GM21447 (cell line): ENCODE measurements around the gene SAPCD1.

Experiments
- ATAC-seq: cut with Tn5 transposase; IDR thresholded peaks from one replicate; pipeline ENCODE4 v1.9.1; 2021; ENCODE audit not compliant: unreplicated experiment

Gene SAPCD1

DNA sequence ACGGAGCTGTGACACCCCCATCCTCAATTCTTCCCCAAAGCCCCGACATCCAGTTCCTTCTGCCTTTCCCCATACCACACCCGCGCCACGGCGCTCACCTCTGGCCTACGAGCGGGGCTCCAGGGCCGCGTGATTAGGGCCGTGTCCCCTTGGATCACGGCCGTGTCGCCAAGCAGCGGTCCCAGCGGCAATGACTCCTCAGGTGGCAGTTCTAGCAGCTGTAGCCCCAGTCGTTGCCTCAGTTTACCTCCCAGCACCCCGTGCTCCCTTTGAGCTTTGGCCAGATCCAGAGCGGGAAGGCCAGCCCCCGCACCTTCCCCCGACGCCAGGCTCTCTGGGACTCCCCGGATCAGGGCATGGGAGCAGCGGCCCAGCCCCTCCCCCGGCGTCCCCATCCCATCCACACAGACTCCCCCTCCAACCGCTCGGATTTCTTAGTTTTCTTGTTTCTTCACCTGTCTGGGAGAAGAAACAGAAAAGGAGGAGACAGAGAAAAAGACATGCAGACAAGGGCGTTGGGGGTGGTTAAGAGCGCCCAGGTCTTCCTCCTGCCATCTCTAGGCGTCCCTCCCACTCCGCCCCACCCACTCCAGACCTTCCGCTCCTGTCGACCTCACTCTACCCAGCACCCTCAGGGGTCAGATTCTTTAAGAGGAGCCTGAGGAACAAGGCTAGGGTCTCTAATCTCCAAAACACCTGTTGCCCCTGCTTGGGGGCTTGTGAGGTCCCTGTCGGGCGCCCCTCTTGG is 33.5 kb upstream of the SAPCD1 start, which contains the start of gene DDAH2:
Gene DDAH2, minus strand, starts transcription at position 533 of the 748 bp plus-strand sequence. Its CDS starts 138 bp downstream, at position 395.
- no peak for ATAC-seq

DNA sequence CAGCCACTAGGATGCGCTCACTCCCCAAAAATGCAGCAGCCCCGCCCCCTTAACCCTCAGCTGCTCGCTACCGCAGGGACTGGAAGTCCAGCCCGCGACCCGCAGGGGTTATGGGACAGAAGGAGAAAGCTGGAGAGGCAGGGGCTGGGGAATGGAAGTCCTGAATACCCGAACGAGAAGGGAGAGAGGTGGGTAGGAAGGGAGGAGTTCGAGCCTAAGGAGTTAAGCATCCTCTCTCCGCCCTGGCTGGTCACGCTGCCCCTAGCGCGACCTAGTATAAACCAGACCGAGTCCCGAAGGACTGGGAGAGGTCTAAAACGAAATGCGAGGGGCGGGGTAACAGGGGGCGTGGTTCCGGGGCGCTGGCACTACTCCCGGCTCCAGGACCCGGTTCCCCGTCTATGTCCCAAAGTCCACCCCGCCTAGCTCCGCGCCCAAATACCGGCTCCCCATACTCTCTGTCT is 32.9 kb upstream of the SAPCD1 start:
- peak; percentile 47 for ATAC-seq

DNA sequence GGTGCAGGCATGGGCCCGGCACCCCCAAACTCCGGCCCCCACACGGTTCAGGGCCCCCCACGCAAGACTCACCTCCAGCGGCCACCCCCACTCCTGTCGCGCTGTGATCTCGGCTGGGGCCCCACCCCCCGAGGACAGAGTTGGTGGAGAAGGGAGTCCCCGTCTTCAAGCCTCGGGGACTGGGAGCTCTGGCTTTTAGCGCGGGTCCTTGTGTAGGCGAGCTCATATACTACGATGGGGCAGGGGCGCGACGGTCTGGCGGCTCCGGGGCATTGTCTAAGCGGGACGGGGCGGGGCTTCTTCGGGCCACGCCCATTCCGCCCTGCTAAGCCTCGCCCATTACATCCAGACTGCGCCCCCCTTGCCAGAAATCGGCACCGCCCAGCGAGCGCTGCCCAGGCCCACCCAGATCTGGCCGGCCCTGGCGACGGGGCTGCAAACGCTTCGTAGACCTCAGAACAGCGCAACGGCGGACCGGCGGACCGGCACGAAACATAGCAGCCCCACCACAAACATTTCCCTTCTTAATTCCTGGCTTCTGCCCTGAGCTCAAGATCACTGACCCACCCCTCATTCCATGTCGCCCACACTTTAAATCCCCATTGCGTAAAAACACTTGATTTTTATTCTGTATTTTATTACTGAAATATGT is 32.4 kb upstream of the SAPCD1 start:
- ATAC-seq, result peak; percentile 36

DNA sequence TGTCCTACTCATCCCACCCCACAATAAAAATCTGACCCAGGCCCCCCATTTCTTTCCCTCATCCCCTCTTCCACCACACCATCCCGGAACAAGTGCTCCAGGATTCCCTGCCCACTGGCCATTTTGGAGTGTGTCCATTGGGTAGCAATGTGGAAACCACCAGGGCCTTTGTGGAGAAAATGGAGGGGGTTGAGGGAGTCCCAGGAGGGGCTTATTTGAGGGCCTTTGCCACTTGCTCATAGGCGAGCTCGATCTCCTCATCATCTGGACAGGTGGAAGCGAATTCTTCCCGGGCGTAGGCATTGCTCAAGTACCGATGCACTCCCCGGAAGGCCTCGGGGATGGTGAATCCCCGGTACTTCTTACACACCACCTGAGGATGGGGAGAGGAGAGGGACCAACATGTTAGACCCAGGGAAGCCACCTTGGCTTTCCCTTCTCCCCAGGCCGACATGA is 31.8 kb upstream of the SAPCD1 start:
- ATAC-seq, result no peak

DNA sequence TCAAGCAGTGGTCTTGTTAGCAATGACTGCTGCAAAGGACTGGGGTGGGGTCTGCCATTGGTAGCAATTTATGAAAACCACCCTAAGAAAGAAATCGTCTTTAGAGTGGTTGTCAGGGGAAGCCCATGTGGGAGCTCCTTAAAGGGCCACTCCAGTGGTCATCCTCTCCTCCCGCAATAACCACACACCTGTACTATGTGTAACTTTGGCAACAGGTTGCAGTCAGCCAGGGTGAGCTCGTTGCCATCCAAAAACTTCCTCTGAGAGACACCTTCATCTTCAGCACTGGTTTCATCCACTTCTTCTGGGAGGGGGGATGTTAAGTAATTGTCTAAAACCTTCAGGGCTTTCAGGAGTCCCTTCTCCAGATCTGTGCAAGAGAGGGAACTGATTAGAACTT is 30.4 kb upstream of the SAPCD1 start:
- ATAC-seq, result no peak

DNA sequence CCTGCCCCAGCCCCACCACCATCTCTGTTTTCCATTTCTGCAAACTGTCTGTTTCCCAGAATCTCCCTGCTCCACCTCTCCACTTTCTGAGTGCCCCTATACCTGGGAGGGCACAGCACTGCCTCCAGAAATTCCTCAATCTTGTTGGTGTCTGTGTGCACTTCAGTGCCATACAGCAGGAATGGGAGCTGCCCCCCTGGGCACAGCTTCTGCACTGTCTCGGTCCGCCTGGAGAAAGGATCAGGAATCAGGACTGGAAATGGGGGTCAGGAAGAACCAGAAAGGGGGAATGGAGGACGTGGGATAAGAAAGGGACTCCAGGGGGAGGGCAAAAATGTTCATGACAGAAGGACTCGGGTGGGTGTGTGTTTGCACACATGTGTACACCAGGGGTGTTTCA is 28.7 kb upstream of the SAPCD1 start:
- ATAC-seq, result no peak

DNA sequence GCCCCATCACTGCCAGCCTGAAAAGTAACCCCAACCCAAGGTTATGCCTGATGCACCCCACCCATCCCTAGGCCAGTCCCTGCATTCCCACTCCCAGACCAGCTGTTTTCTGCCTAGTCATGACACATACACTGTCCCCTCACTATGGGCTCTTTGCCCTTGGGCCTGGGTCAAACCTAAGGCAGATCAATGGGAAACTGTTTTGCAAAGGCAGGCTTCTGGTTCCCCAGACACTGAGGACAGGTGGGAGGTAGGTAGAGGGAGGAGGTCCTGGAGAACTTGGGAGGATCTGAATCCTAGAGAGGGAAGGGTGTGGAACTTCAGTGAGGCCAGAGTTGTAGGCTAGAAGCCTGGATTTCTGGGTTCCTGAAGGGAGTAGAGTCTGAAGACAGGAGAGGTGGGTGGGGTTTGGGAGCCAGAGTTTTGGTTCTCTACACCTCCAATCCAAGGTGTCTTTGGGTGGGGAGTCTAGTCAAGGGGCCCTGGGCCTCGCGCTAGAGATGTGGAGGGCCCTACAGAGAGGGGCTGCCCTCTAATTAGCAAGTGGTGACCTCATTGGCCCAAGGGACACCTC is 28.1 kb upstream of the SAPCD1 start:
- no peak for ATAC-seq

DNA sequence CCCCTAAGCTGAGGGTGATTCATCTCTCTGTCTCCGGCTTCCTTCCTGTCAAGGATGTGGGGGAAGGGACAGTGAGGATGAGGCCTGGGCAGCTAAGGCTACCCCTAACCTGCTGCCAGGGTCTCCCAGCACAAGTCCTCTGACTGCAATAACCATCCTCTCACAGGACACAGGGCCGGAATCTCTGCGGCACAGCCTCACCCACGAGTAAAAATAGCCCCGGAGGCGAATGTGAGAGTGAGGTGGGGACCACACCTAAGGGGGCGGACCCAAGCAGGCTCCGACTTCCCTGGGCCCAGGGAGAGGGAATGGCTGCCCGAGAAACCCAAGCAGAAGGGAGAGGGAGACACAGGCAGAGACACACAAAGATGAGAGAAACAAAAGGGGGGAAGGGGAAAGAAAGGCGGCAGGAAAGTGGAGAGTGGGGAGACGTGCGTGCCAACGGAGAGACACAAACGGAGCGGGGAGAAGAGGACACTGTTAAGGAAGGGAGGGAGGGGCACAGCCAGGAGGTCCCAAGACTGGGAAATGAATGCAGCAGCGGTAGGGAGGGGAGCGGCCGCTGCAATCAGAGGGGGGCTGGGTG is 27.5 kb upstream of the SAPCD1 start:
- ATAC-seq, result peak; percentile 21

DNA sequence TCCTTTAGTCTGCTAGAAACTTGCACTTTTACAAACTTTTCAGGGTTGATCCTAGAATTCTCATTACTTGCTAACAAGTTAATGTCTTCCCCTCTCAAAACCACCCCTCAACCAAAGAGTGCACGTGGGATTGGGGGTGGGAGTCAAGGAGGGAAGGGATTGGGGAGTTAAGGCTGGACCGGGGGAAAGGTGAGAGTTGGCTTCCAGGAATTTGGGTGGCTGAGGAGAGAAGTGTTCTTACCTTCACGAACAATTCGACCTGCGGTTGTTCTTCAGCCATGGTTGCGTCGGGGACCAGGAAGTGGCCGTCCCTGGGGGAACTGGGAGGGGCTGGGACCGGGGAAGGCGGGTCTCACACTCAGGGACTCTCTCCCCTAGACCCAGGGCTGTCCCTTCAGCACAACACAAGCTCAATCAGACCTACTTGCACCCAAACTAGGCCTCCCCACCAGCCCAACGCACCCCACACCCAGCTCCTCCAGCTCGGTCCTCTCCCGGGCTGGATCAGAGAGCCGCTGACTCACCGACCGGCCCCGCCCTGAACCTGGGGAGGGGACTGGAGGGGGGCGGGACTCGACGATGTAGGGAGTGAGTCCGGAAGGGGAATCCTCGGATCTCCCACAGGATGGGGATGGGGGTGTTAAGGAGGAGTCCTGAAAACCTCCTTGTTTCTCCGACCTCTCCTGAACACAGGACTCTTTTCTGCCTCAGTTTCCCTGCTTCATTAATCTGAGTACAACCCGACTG is 26.3 kb upstream of the SAPCD1 start, which contains the start of gene CLIC1:
Gene CLIC1, minus strand, starts transcription at position 510 of the 747 bp plus-strand sequence. Its CDS starts 230 bp downstream, at position 280.
- no peak for ATAC-seq

DNA sequence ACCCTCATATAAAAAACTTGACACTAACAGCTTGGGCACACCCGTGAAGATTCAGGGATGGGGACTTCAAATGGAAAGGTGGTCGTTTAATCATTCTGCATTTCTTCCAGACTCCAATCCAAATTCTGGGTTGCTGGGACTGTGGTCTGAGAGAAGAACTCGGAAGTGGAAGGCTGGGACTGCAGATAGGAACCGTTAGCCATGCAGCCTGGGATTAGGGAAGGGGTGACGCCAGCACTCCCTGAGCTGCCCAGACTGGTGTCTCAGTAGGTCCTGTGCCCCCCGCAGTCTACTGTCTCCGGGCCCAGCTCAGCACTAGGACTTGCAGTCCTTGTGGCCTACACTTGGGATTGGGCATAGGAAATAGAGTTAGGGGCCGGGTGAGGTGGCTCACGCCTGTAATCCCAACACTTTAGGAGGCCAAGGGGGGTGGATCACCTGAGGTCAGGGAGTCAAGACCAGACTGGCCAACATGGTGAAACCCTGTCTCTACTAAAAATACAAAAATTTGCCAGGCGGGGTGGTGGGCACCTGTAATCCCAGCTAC is 25.6 kb upstream of the SAPCD1 start:
- ATAC-seq, result no peak

DNA sequence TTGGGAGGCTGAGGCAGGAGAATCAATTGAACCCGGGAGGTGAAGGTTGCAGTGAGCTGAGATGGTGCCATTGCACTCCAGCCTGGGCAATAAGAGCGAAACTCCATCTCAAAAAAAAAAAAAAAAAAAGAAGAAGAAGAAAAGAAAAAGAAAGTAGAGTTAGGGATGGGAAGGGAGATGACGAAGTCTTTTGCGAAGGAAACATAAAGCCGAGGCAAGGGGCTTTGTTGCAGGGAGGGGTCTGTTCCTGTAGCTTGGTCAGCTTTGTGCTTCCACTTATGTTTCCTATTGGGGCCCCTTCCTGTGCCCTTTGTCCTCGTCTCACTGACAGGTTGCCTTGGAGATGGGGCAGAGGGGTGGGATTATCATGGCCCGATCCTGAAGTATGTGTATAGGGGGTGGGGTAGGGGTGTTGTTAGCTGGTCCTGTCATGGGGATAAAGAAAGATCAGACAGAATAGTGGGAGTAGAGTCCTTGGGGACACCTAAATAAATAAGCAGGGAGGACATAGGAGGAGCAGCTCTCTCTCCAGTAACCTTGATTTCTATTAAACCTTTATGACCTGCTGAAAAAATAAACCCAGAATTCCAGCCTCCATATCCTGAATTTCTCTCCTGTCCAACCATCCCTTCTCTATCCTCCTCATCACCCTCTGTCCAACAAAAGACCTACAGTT is 25.0 kb upstream of the SAPCD1 start:
- ATAC-seq, result no peak

DNA sequence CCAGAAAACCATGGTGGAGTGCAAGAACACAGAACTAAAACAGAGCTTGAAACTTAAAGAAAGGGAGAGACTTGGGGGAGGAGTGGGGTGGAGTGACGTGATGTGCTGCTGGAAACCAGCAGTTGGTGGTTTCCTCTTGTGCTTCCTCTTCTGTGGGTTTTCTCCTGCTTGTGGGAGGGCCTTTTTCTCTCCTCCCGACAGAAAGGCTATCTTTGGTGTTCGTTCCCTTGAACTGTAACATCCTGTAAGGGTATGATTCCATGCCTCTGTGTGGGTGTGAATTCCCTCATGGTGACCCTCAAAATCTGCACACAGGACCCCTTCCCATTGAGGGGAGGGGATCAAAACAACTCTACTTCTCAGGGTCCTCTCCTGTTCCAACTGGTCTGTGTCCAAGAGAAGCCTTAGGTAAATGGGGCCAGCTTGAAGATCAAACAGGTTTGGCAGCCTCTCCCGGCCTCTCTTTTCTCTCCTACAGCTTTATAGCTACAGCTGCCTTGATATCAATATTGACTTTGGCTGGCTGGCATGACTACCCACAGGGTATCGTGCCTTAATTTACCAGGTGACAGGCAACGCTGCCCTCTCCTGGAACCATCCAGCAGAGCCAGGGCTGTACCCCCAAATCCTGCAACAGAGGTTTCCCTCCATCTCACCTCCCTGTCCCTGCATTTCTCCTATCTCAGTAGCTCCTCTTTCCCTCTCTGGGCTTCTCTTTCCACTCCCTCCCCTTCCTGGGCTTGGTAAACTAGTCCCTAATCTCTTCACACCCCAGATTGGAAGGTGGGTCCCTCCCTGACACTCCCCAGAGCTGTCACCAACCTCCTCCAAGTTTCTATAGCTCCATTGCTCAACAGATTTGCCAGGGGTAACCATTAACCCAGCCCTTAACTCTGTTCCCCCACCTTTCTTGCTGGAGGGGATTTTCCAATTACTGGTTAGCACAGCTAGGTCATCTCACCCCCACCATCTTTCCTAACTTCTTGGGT is 24.2 kb upstream of the SAPCD1 start:
- peak; percentile 20 for ATAC-seq

DNA sequence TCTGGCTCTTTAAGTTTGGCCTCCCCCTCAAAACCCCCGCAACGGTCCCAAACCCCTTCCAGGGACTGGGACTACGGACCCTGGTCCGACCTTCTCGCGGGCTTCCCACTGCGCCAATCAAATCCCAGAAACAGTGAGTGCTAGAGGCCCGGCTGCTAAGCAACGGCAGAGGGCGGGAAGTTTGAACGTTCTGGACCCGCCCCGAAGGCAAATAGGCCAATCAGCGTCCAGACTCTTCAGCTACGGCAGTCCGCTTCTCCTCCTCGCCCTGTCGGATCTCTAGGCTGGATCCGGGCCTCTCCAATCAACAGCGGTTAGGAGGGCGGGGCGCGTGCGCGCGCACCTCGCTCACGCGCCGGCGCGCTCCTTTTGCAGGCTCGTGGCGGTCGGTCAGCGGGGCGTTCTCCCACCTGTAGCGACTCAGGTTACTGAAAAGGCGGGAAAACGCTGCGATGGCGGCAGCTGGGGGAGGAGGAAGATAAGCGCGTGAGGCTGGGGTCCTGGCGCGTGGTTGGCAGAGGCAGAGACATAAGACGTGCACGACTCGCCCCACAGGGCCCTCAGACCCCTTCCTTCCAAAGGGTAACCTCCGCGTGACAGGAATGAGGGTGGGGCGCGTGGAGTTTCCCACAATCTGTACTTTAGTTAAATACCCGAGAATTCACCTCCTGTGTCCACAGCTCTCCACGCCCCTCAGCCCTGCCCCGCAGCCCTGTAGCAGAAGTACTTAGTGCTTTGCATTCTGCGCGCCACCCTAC is 22.6 kb upstream of the SAPCD1 start, which contains the start of gene MSH5:
Gene MSH5, plus strand, starts transcription at position 367 of the 758 bp plus-strand sequence. CDS start 462 bp downstream, outside the sequence.
- ATAC-seq, result peak; percentile 58

DNA sequence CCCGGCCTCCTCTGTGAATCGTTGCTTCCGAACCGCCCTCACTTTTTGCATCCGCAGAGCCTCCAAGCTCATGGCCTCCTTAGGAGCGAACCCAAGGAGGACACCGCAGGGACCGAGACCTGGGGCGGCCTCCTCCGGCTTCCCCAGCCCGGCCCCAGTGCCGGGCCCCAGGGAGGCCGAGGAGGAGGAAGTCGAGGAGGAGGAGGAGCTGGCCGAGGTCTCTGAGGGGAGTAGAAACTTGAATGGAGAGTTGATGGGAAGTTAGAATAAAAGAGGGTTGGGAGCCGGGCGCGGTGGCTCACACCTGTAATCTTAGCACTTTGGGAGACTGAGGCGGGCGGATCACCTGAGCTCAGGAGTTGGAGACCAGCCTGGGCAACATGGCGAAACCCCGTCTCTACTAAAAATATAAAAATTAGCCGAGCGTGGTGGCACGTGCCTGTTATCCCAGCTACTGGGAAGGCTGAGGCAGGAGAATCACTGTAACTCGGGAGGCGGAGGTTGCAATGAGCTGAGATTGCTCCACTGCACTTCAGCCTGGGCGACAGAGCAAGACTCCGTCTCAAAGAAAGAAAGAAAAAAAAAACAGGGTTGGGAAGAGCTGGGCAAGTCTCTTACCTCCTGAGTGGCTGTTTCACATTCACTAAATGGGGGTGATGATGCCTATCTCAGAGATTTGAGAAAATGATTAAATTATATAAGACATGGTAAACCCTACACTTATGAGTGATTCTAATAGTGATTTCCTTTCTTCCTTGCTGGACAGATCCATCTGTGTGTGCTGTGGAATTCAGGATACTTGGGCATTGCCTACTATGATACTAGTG is 21.8 kb upstream of the SAPCD1 start:
- no peak for ATAC-seq

DNA sequence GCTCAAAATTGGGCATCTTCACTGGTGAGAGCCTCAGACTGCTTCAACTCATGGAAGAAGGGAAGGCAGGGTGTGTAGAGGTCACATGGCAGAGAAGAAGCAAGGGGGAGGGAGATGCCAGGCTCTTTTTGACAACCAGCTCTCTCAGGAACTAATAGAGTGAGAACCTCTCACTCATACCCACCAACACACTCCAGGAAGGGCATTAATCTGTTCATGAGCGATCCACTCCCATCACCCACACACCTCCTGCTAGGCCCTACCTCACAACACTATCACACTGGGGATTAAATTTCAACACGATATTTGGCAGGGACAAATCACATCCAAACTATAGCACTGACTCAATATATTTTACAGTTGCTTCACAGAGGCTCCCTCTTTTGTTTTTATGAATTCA is 20.6 kb upstream of the SAPCD1 start:
- no peak for ATAC-seq

DNA sequence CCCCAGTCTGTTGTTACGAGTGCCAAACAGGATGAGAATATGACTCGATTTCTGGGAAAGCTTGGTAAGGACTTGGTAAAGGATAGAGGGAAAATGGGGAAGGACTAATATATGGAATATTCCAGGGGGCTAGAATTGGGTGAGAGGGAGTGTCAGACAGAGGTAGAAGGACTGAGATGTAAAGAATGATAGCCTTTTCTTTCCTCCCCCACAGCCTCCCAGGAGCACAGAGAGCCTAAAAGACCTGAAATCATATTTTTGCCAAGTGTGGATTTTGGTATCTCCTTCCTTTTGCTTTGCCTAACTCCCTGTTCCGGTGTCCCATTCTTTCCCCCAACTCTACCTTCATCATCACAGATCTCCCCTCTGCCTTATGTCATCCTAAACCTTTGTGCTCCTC is 19.6 kb upstream of the SAPCD1 start:
- ATAC-seq, result no peak

DNA sequence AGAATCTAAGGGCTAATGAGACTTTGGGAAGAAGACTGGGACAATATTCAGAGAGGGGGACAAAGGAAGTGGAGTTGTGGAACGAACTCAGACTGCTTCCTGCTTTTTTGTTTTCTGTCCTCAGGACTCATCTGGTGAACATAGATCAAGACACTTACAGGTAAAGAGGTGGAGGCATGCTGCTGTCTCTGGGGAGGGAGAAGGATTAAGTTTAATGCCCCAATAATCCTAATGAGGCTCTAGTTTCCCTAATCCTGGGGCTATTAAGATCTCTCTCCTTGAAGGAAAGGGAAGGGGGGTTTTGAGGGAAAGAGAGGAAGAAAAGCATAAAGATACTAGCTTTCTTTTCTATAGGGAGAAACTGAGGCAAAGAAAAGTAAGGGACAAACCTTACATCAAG is 18.0 kb upstream of the SAPCD1 start:
- no peak for ATAC-seq
